ENCODE measurements around the gene SLC1A2. TPM values are rescaled to one million over a fixed set of nuclear protein-coding genes. Genes with fewer than 3 reads are reported as not detected.
A peak's percentile ranks its signal among the peaks of the same experiment; 100 is the strongest.

Gene SLC1A2
- total RNA-seq, 1 donor from 2014 or later: 0.10 TPM

DNA sequence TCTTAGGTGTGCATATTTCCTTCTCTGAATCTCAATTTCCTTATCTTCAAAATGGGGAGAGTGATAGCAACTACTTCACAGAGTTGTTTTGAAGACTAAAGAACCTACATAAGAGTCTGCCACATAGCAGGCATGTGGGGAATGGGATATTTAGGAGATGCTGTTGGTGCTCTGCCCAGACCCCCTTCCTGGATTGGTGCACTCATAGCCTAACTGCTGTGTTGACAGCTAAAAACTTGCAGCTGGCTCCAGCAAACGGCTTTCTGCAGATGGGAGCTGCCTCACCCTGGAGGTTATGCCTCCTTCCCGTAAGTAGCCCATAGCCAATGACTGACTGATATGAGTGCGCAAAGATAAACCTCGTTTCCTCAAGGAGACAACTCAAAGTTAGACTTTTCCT is 174.3 kb downstream of the SLC1A2 start:
- no peak for DNase-seq (ENCODE audit: low read depth)

DNA sequence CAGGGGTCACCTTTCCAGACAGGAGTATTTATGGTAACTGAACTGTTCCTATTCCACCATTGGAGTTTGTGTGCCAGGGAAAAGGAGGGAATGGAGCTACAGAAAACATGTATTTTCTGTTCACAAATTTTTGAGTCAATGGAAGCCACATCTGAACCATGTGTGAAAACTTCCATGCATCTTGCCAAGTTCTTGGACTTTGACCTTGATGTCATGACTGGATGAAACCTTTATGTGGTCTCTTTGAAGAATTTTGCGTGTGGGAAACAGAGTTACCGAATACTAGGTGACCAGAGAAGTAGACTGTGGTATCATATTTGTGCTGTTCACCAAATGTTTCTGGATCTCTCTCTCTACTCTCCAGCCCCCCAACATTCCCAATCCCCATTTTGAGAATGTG is 175.6 kb downstream of the SLC1A2 start:
- DNase-seq (ENCODE audit: low read depth): no peak

DNA sequence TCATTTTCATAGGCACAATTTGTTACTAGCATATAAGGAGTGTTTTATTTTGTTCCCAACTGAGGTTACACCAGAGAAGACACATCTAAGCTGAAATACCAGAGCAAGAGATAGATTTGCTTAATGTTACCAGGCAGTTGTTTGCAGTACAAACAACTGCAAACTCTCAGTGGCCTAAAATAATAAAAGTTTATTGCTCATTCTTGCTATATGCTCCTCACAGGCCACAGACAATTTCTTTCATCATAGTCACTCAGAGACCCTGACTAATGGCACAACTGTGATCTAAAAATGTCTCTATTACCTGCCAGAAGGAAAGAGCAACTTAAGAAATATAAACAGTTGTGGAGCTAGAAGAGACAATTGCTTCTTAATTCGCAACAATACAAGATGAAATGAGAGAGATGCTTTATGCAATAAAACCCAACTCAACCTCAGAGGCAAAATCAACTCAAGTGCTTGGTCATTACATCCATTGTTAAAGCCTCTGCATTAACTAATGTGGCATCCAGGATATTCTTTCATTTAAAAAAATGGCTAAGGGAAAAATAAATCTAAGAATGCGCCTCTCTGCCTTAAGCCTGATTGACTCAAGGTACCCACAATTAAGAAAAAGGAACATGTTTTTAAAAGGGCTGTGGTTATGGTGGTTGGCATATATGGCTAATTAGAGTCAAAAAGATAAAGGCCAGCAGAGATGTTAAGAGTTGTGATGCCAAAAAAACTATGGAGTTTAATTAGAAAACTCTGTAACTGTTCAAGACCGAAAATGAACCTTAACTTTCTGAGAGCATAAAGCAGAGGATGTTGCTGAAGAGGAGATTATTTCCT is 176.7 kb downstream of the SLC1A2 start:
- DNase-seq (ENCODE audit: low read depth): no peak

DNA sequence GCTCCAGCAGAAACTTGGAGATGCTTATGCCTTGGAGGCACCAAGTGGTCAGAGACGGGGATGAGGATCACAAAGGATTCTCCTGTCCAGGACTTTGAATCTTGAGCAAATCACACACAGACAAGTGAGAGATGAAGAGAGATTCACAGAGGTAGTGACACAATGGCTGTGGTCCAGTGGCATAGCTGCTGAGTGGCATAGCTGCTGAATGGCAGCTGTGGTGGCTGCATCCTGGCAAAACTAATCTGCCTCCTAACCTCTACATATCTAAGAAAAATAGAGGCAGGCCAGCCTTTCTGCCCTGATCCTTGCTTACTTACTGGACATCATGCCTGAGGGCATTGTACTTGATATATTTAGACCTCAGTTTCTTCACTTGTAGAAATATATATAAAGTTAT is 177.8 kb downstream of the SLC1A2 start:
- no peak for DNase-seq (ENCODE audit: low read depth)

- DNase-seq (ENCODE audit: low read depth): no peak
Observed at GRCh38 chr11:35241083-35241482, 178.3 kb downstream of the SLC1A2 start.

DNA sequence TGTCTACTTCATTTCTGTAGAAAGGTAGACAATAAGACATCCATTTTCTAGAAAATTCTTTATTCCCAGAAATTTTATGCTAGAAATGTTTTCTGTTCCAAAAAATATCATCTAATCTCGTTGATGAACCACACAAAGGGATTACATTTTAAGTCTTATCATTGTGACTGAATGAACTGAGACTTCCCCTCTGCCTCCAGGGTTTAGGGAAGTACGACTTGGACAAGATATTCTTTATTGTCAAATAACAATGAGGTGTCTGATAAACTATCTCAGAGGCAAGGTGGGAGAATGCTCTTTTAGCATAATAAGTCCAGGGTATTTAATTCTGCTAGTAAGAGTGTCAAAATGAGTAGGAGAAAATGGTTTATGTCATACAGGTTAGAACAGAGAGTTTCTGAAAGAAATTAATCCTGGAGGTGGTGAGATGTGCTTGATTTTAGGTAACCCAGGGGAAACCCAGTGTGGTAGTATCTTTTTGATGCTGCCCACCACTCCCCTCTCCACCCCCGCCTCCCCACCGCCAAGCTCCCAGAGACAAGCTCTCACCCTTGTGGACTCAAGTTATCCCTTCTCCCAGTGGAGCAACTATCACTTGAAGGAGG is 179.8 kb downstream of the SLC1A2 start:
- no peak for DNase-seq (ENCODE audit: low read depth)

- DNase-seq (ENCODE audit: low read depth): no peak
Observed at GRCh38 chr11:35238882-35239281, 180.5 kb downstream of the SLC1A2 start.

DNA sequence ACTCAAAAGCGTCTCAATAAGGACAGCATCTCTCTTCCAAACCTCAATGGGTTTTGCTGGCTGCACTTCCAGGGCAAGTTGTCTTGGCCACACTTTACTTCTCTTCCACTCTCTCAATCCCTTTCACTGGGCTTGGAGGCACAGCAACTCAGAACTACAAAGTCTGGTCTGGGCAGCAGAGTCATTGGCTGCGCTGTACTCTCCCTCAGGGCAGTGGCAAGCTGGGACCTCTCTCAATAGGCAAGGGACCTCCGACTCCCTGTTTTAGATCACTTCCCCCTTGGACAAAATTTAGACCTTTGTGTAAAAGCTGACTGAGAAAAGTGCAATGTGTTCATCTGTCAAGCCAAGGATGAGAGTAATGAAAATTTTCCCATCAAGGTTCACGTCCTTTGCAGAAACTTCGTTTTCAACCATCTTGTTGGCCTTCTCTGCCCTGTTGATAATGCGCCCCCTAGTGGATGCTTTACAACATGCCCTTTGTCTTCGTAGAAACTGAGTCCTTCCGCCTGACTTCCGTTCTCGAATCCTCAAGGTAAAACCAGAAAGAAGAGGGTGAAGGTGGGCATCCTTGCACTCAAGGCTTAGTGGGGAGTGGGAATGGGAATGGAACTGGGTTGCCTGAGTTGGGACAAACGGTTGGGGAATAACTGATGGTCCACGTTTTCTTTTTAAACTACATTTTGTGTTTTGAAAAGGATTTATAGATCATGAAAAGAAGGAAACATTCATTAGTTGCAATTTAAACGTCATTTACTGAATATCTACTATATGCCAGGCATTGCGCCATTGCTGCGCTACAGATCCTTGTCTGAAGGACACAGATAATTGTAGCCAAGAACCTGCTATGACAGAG is 181.3 kb downstream of the SLC1A2 start:
- no peak for DNase-seq (ENCODE audit: low read depth)

DNA sequence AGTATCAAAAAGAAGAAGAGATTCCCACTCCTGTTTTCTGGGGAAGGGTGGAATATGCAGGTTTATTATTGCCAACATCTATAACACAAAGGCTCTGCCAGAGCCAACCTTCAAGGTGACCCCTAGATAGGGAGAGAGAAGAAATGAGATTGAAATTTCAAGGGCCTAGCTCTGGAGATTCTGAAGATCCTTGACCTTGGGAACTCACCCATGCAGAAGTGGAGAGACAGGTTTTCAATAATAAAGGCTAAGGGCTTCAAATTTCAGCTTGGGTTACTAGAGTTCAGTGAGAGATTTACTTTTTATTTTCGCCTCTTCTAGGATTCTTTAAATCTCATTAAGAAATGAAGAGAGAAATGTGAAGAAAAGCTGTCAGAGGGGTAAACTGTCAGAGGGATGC is 182.0 kb downstream of the SLC1A2 start:
- no peak for DNase-seq (ENCODE audit: low read depth)

DNA sequence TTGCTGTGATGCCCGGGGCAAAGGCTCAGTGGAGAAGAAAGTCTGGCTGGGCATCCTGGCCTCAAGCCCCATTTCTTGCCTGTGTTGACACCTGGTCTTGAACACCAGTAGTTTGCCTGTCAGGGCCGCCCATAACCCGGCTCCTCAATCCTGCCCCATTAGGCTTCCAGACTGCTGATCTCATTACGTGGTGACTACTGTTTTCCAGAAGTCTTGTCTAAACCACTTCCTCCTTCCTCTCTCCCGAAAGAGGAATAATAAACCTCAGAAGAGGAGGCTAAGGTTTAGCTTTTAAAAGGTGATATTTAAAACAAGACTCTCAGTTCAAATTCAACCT is 182.7 kb downstream of the SLC1A2 start:
- peak; percentile 88 for DNase-seq (ENCODE audit: low read depth)

DNA sequence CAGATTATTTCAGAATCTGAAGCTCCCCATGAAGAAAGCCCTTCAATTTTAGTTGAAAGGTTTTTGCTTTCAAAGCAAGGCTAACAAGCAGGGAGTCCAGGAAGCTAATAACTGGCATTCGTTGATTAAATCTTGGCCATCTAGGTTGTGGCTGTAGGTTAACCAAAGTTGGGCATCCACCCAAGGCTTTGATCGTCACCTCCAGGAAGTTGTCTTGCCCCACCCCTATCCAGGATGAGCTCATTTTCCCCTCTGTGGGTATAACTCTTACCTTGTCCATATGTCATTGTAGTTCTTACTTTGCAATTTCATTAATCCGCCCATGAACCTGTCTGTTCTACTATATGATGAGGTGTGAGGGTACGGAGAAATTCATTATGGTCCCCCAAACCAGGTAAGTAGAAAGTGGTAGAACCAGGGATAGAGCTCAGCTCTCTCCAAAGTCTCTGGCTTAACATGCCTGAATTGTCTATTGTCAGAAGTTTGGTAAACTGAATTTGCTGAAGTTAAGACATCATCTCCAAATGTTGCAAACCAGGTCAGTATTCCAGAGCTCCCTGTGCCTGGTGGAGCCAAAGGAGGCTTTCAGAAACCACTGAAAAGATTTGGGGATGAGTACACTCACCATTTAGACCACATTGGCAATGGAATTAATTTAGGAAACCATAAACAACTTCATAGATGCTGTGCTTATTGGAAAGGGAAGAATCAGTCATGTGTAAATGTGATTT is 183.3 kb downstream of the SLC1A2 start:
- peak; percentile 94 for DNase-seq (ENCODE audit: low read depth)

GRCh38 chr11:35235498-35235897 is 183.9 kb downstream of the SLC1A2 start:
- DNase-seq (ENCODE audit: low read depth): no peak

GRCh38 chr11:35235157-35235468 is 184.2 kb downstream of the SLC1A2 start:
- DNase-seq (ENCODE audit: low read depth): no peak

DNA sequence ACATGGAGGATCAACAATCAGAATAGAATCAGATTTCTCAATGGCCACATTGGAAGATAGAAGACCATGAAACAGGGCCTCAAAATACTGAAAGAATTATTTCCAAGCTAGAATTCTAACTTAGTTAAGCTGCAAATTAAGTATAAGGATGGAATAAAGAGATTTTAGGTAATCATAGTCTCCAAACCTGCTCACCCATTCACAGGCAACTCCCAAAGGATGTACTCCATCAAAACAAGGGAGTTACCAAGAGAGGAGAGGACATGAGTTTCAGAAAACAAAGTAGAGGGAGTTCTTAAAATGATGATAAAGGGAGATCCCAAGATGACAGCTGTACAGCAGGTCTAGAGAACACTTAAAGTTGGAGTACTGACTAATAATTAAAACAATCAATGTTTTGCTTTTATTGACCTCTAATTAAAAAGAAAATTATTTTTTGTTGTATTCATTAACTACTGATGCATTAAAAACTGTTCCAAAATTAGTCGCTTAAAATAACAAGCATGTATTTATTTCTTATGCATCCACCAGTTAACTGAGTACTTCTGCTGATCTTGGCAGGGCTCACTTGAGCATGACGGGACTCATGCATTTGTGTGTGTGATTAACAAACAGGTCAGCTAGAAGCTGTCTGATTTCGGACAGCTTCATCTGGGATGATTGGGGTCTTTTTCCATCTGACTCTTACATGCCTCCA is 184.8 kb downstream of the SLC1A2 start:
- DNase-seq (ENCODE audit: low read depth): peak; percentile 53

GRCh38 chr11:35233518-35233917 is 185.8 kb downstream of the SLC1A2 start:
- DNase-seq (ENCODE audit: low read depth): no peak

GRCh38 chr11:35232891-35233330 is 186.4 kb downstream of the SLC1A2 start:
- no peak for DNase-seq (ENCODE audit: low read depth)

DNA sequence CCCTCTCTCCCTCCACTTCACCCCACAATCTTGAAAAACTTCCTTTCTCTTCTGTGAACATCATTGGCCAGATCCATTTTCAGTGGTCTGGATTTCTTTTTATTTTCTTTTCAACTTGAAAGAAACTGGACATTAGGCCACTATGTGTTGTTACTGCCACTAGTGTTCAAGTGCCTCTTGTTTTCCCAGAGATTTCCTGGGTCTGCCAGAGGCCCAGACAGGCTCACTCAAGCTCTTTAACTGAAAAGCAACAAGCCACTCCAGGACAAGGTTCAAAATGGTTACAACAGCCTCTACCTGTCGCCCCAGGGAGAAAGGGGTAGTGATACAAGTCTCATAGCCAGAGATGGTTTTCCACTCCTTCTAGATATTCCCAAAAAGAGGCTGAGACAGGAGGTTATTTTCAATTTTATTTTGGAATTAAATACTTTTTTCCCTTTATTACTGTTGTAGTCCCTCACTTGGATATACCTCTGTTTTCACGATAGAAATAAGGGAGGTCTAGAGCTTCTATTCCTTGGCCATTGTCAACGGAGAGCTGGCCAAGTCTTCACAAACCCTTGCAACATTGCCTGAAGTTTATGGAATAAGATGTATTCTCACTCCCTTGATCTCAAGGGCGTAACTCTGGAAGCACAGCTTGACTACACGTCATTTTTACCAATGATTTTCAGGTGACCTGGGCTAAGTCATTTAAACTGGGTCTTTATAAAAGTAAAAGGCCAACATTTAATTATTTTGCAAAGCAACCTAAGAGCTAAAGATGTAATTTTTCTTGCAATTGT is 188.1 kb downstream of the SLC1A2 start:
- DNase-seq (ENCODE audit: low read depth): no peak

GRCh38 chr11:35230388-35230787 is 189.0 kb downstream of the SLC1A2 start:
- no peak for DNase-seq (ENCODE audit: low read depth)

DNA sequence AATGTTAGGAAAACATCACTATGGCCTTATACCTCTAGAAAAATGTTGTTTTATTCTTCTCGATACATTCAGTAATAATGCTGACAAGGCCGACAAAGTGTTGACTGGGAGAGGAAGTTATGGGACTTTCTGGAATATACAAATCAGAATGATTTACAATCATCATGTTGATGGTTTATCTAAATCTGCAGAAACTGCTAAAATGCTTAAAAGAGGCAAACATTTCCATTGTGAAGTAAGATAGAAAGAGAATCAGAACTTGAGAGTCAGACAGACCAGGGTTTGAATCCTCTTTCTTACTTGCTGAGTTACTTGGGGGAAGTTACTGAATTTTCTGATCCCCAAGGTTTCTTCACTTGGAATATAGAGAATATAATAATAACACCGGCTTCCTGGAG is 191.0 kb downstream of the SLC1A2 start:
- DNase-seq (ENCODE audit: low read depth): no peak

DNA sequence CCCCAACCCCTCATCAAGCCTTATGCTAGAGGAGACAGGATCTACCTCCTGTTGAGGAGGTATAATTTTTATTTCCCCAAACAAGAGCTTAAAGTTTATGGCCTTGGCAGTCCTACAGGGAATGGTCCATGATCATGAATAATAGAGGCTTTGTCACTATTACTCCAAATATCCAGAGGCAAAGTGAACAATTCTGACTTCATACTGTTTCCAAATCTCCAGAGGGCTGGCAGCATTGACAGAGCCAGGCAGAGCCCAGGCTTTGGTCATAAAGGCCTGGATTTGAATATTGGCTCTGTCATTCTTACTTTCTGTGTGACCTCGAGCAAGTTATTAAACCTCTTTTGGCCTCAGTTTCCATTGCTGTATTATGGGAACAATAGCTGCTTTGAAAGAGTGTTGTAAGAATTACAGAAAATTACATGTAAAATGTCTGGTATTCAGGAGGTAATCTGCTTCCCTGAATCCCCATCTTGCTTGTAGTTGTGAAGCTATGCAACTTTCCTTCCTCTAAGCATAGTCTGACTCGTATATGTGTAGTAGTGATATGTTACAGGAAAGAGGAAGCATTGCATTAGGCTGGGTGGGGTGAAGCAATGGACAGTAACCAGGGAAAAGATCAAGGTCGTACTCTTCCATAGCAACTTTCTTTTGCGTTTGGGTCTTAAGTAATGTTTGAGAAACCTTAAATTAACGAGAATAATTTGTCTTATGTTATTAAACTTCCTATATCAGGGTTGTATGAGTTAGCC is 191.6 kb downstream of the SLC1A2 start:
- peak; percentile 61 for DNase-seq (ENCODE audit: low read depth)
